Activated CD4-positive, alpha-beta memory T cell treated with anti-CD3 and anti-CD28 coated beads for 36 hours (primary cell): Measurements from ENCODE around the gene KAT7. TPM values are rescaled to one million over a fixed set of nuclear protein-coding genes. Genes with fewer than 3 reads are reported as not detected.

Experiments used
- CTCF ChIA-PET: fragments of 350-600 bp; sonication (Branson Sonifier 250); formaldehyde crosslinking; loops from one replicate; lab custom pipeline; 2021; ENCODE audit warnings: antibody characterized with exemption, inconsistent platforms; lab: Charles Lee
- POLR2A ChIA-PET: fragments of 350-600 bp; sonication (Branson Sonifier 250); formaldehyde crosslinking; loops from one replicate; lab custom pipeline; 2021; ENCODE audit warnings: antibody characterized with exemption; lab: Charles Lee
- DNase-seq: peaks from one replicate; pipeline ENCODE4 v3.0.0-alpha.2; 2020
- H3K27ac Mint-ChIP-seq: one replicate; pipeline ENCODE4 v1.8.0; 2021; ENCODE audit warnings: mixed read lengths
- H3K27me3 Mint-ChIP-seq: one replicate; pipeline ENCODE4 v1.8.0; 2021; ENCODE audit warnings: mixed read lengths
- H3K36me3 Mint-ChIP-seq: one replicate; pipeline ENCODE4 v1.8.0; 2021; ENCODE audit warnings: mixed read lengths
- H3K4me1 Mint-ChIP-seq: one replicate; pipeline ENCODE4 v1.8.0; 2021; ENCODE audit warnings: low read depth, mixed read lengths
- H3K4me3 Mint-ChIP-seq: one replicate; pipeline ENCODE4 v1.8.0; 2021; ENCODE audit warnings: mild to moderate bottlenecking, mixed read lengths
- H3K9me3 Mint-ChIP-seq: one replicate; pipeline ENCODE4 v1.8.0; 2021; ENCODE audit warnings: mixed read lengths
- intact Hi-C: fragments of 100-400 bp; cut with micrococcal nuclease; formaldehyde crosslinking; loops from one replicate; pipeline ENCODE4 v1.15.1; 2023
- total RNA-seq, 2 experiments: library from RNA; stranded (reverse); gene quantifications; one replicate each; pipeline ENCODE4 v1.2.3, GENCODE V29; 2021

The KAT7 gene
- total RNA-seq, 2 experiments from 2014 or later: 60.5 to 65.8 TPM

DNA sequence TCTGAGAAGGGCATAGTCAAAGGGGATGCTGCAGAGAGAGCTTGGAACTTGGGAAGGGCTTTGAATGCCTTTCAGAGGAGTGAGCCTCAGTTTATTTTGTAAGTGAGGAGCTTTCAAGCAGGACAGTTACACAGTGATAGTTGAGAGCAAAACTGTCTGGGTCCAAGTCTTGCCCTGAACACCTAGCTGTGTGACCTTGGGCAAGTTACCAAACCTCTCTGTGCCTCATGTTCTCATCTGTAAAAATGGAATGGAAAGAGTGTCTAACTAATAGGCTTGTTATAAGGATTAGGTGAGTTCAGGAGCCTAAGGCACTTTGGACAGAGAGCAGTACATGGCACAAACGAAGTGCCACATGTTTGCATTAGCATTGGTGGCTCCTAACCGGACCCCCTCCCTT is 86.4 kb downstream of the KAT7 start:
- Mint-ChIP-seq H3K27ac (no peak overlapping the region), H3K36me3 (no peaks in the 10 kb centered on the region), H3K9me3 (no peaks in the 10 kb centered on the region), H3K27me3 (peaks cover 8% of the 10 kb centered on the region), H3K4me3 (no peak overlapping the region), H3K4me1 (peaks cover 14% of the 10 kb centered on the region)
- ChIA-PET POLR2A (no interaction called here), CTCF (interaction anchor here (0.6 to 9.9 kb wide), 2 partner anchors 122 to 305 kb away, joined by 3 to 138 read pairs; partner anchors contain the start of gene DLX3)
- intact Hi-C loops: no loop called here
- DNase-seq: no peak

GRCh38 chr17:49875685-49876084 is 87.2 kb downstream of the KAT7 start:
- Mint-ChIP-seq H3K4me3 (no peak overlapping the region), H3K27me3 (peaks cover 15% of the 10 kb centered on the region), H3K27ac (no peak overlapping the region), H3K36me3 (no peaks in the 10 kb centered on the region), H3K4me1 (peaks cover 18% of the 10 kb centered on the region), H3K9me3 (no peaks in the 10 kb centered on the region)
- intact Hi-C loops: no loop called here
- ChIA-PET POLR2A (no interaction called here), CTCF (interaction anchor here (1.2 to 9.9 kb wide), 2 partner anchors 76 to 121 kb away, joined by 8 to 138 read pairs; partner anchors contain the start of gene DLX3)
- no peak for DNase-seq

GRCh38 chr17:49878931-49879904 is 90.7 kb downstream of the KAT7 start:
- intact Hi-C loops: no loop called here
- Mint-ChIP-seq H3K4me3 (no peak overlapping the region), H3K4me1 (peaks cover 4% of the 10 kb centered on the region), H3K27me3 (peaks cover 29% of the 10 kb centered on the region), H3K9me3 (no peaks in the 10 kb centered on the region), H3K27ac (no peak overlapping the region), H3K36me3 (no peaks in the 10 kb centered on the region)
- no peak for DNase-seq
- CTCF ChIA-PET: interaction anchor here (0.6 to 9.9 kb wide), 3 partner anchors 118 to 323 kb away, joined by 4 to 138 read pairs (median 5); partner anchors contain the start of gene DLX3
- POLR2A ChIA-PET: no interaction called here

GRCh38 chr17:49880291-49881053 is 92.0 kb downstream of the KAT7 start:
- peak; percentile 84 for DNase-seq
- no peak overlapping the region for H3K27ac Mint-ChIP-seq
- ChIA-PET CTCF (interaction anchor here (0.8 to 9.9 kb wide), 14 partner anchors 11 to 324 kb away, joined by 3 to 138 read pairs (median 4); partner anchors contain the start of gene DLX3), POLR2A (no interaction called here)
- H3K27me3 Mint-ChIP-seq: peaks cover 31% of the 10 kb centered on the region
- no peaks in the 10 kb centered on the region for H3K36me3 Mint-ChIP-seq
- peaks cover 4% of the 10 kb centered on the region for H3K4me1 Mint-ChIP-seq
- intact Hi-C loops: loop anchor here (1.0 to 10.0 kb wide), 2 partner anchors 74 to 118 kb away; no protein-coding TSS in a partner anchor
- H3K9me3 Mint-ChIP-seq: no peaks in the 10 kb centered on the region
- no peak overlapping the region for H3K4me3 Mint-ChIP-seq

- H3K4me3 Mint-ChIP-seq: no peak overlapping the region
- no peaks in the 10 kb centered on the region for H3K36me3 Mint-ChIP-seq
- ChIA-PET POLR2A (interaction anchor here (0.6 kb wide), 1 partner anchor 337 kb away, joined by 3 read pairs; no protein-coding TSS in a partner anchor), CTCF (interaction anchor here (0.8 to 9.9 kb wide), 12 partner anchors 11 to 324 kb away, joined by 3 to 138 read pairs (median 4); partner anchors contain the start of gene DLX3)
- H3K4me1 Mint-ChIP-seq: peaks cover 4% of the 10 kb centered on the region
- no peak overlapping the region for H3K27ac Mint-ChIP-seq
- intact Hi-C loops: loop anchor here (10.0 kb wide), 1 partner anchor 74 kb away; no protein-coding TSS in a partner anchor
- no peaks in the 10 kb centered on the region for H3K9me3 Mint-ChIP-seq
- peaks cover 31% of the 10 kb centered on the region for H3K27me3 Mint-ChIP-seq
- no peak for DNase-seq
These were observed 92.5 kb downstream of the KAT7 start for GRCh38 chr17:49881054-49881402.

GRCh38 chr17:49882434-49882833 is 94.0 kb downstream of the KAT7 start:
- ChIA-PET CTCF (interaction anchor here (1.1 to 1.4 kb wide), 4 partner anchors 68 to 116 kb away, joined by 3 to 10 read pairs (median 6); no protein-coding TSS in a partner anchor), POLR2A (no interaction called here)
- Mint-ChIP-seq H3K27ac (no peak overlapping the region), H3K27me3 (peaks cover 31% of the 10 kb centered on the region), H3K9me3 (no peaks in the 10 kb centered on the region), H3K4me1 (peaks cover 4% of the 10 kb centered on the region), H3K4me3 (no peak overlapping the region), H3K36me3 (no peaks in the 10 kb centered on the region)
- intact Hi-C loops: loop anchor here (10.0 kb wide), 1 partner anchor 72 kb away; no protein-coding TSS in a partner anchor
- DNase-seq: no peak

Other genes starting within 250 kb of the KAT7 start
- gene NXPH3, start 212.8 kb upstream of the KAT7 start, total RNA-seq: under 1 TPM in 1 of 2 experiments, not detected in 1; 0.10 TPM
- 10 to 100 TPM; 53.4 to 60.0 TPM for gene SPOP, start 110.6 kb upstream of the KAT7 start, total RNA-seq
- 10 to 100 TPM; 48.3 to 54.1 TPM for gene SLC35B1, start 80.7 kb upstream of the KAT7 start, total RNA-seq
- gene FAM117A, start 24.6 kb upstream of the KAT7 start, total RNA-seq: 10 to 100 TPM; 20.9 to 21.6 TPM
- gene TAC4, start 59.4 kb downstream of the KAT7 start, total RNA-seq: not detected
- gene DLX4, start 180.5 kb downstream of the KAT7 start, total RNA-seq: under 1 TPM; 0.52 to 0.87 TPM
- gene DLX3, start 206.5 kb downstream of the KAT7 start, total RNA-seq: not detected